Measurements from ENCODE around the gene PLEKHA1.

PLEKHA1 gene

DNA sequence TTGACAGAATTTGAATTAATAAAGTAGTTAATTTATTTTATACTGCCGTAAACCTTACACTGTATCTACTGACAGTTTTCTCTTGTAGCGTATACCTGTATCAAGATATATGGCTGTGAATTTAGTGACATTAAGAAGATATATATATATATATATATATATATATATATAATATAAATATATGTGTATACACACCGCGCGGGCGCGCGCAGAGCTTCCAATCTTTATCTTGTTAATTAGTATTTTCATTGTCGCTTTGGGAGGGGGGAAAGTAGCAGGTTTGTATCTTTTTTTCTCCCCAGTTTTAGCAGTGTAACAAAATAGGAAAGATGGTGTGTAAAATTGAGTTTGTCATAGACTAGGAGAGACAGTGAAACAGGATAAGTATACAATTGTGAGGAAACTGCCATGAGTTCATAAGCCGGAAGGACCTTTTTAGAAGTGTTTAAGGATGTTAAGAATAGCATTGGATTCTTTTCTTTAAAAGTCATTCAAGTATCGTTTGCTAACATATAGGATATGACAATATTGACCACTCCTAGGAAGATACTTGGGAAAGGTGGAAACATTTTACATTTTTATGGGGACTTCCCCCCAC lies 2.0 kb downstream of the PLEKHA1 start:
- peaks cover 4% of the 10 kb centered on the region for H3K9me3 Mint-ChIP-seq
- CTCF ChIA-PET = no interaction called here
- no peak overlapping the region for H3K27ac Mint-ChIP-seq
- peak overlapping the region; percentile 13 for H3K4me3 Mint-ChIP-seq
- H3K36me3 Mint-ChIP-seq = peaks cover 18% of the 10 kb centered on the region
- DNase-seq = no peak
- H3K27me3 Mint-ChIP-seq = peaks cover 27% of the 10 kb centered on the region
- H3K4me1 Mint-ChIP-seq = peaks cover 38% of the 10 kb centered on the region

DNA sequence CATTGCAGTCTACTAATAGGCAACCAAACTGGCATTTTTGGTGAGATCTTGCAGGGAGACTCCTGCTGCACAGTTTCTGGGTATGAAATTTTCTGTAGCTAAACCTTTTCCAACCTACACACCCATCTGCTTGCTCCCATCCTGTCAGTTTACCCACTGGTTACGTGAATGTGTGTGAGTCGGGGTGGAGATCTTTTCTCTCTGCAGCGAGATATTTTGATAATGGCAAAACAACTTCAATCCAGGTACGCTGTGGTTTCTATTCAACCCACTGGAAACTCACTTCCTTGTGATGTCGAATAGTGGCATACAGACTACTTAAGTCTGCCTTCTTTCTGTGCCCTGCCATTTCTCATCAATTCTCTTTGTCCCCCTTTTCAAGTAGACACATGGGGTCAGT lies 4.5 kb downstream of the PLEKHA1 start:
- H3K36me3 Mint-ChIP-seq = peaks cover 22% of the 10 kb centered on the region
- peaks cover 9% of the 10 kb centered on the region for H3K27me3 Mint-ChIP-seq
- H3K27ac Mint-ChIP-seq = peak overlapping the region; percentile 4
- DNase-seq = no peak
- H3K9me3 Mint-ChIP-seq = peaks cover 4% of the 10 kb centered on the region
- peaks cover 34% of the 10 kb centered on the region for H3K4me1 Mint-ChIP-seq
- H3K4me3 Mint-ChIP-seq = no peak overlapping the region
- CTCF ChIA-PET = no interaction called here

DNA sequence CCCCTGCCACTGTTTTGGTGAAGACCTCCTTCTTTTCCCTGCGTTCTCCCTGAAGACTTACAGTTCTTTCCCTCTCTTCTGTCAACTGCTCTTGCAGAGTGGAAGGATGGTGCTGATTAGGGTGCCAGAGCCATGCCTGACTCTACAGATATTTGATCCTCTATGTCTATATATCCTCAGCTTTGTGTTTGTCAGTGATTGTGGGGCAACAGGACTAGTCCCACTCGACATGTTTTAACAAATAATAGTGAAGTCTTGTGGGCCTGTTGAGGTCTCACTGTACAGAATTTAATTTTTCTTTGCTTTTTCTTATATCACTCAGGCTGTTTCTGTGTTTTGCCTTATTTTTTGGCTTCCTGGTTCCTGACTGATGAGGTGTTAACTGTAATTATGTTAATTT lies 5.0 kb downstream of the PLEKHA1 start:
- peaks cover 6% of the 10 kb centered on the region for H3K27me3 Mint-ChIP-seq
- H3K27ac Mint-ChIP-seq = no peak overlapping the region
- CTCF ChIA-PET = no interaction called here
- no peak for DNase-seq
- H3K4me3 Mint-ChIP-seq = no peak overlapping the region
- peaks cover 22% of the 10 kb centered on the region for H3K36me3 Mint-ChIP-seq
- peaks cover 32% of the 10 kb centered on the region for H3K4me1 Mint-ChIP-seq
- H3K9me3 Mint-ChIP-seq = peaks cover 4% of the 10 kb centered on the region

DNA sequence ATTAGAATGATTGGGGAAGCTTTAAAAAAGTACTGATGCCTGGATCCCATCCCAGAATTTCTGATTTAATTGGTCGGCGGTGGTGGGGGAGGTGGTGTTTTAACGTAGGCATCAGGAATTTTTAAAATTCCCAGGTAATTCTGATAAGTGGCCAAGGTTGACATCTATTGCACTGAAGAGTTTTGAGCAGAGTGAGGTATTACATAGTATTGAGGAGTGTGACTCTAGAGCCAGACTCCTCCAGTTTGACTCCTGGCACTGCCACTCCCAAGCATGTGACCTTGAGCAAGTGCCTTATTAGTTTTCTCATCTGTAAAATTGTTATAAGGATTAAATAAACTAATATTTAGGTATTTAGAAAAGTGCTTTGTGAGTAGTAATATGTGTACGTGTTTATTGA lies 6.2 kb downstream of the PLEKHA1 start:
- H3K36me3 Mint-ChIP-seq = peaks cover 22% of the 10 kb centered on the region
- DNase-seq = no peak
- peaks cover 26% of the 10 kb centered on the region for H3K4me1 Mint-ChIP-seq
- no peak overlapping the region for H3K4me3 Mint-ChIP-seq
- H3K27me3 Mint-ChIP-seq = no peaks in the 10 kb centered on the region
- no peak overlapping the region for H3K27ac Mint-ChIP-seq
- H3K9me3 Mint-ChIP-seq = peaks cover 4% of the 10 kb centered on the region
- CTCF ChIA-PET = no interaction called here

DNA sequence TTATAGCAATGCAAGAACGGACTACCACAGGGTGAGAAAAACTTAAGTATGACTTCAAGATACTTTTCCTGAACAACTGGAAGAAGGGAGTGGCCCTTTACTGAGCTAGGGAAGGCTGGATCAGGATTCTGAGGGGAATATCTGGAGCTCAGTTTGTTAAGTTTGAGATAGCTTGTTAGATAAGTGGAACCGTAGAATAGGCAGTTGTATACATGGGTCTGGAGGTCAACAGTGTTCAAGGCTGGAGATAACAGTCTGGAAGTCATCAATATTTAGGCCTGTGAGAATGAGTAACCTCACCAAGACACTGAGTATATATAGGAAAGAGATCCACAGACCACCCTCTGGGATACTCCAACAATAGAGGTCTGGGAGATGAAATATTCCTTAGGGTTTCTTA lies 7.2 kb downstream of the PLEKHA1 start:
- no peak for DNase-seq
- Mint-ChIP-seq H3K36me3 (peaks cover 19% of the 10 kb centered on the region), H3K4me1 (peaks cover 23% of the 10 kb centered on the region), H3K27me3 (no peaks in the 10 kb centered on the region), H3K27ac (no peak overlapping the region), H3K4me3 (no peak overlapping the region), H3K9me3 (peaks cover 4% of the 10 kb centered on the region)
- CTCF ChIA-PET = no interaction called here

DNA sequence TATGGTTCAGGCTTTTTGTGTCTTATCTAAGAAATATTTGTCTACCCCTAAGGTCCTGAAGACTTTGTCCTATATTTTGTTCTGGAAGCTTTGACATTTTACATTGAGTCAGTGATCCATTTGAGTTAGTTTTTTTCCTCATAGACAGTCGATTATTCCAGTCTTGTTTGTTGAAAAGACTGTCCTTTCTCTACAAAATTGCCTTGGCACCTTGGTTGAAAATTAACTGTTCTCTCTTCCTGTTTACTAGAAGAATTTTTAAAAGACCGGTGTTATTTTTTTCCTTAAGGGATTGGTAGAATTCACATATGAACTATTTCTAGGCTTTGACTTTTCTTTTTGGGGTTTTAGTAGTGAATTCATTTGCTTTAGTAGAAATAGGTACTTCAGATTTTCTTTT lies 12.0 kb downstream of the PLEKHA1 start:
- CTCF ChIA-PET = no interaction called here

DNA sequence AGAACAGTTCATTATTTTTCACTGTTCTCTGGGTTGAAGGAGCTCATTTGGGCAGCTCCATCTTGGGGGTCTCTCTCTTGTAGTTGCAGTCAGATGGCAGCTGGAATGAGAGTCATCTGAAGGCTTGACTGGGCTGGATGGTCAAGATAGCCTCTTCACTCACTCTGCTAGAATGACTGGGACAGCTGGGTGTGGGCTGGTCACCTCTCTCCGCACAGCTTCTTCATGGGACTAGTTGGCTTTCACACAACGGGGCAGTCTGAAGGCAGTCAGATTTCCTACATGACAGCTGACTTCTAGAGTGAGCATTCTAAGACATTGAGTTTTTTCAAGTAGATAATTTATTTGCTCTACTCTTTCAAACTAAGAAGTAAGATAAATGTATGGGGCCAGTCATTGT lies 13.1 kb downstream of the PLEKHA1 start:
- Mint-ChIP-seq H3K36me3 (peaks cover 20% of the 10 kb centered on the region), H3K9me3 (no peaks in the 10 kb centered on the region), H3K27me3 (no peaks in the 10 kb centered on the region), H3K4me3 (no peak overlapping the region), H3K27ac (no peak overlapping the region), H3K4me1 (peaks cover 13% of the 10 kb centered on the region)
- CTCF ChIA-PET = interaction anchor here (0.5 kb wide), 1 partner anchor 71 kb away, joined by 3 read pairs; no protein-coding TSS in a partner anchor
- DNase-seq = no peak

More for the DNA sequence above, 12.0 kb downstream of the PLEKHA1 start:
- no peak overlapping the region for H3K4me3 Mint-ChIP-seq
- no peak overlapping the region for H3K27ac Mint-ChIP-seq
- DNase-seq = no peak
- no peaks in the 10 kb centered on the region for H3K27me3 Mint-ChIP-seq
- peaks cover 18% of the 10 kb centered on the region for H3K36me3 Mint-ChIP-seq
- no peaks in the 10 kb centered on the region for H3K9me3 Mint-ChIP-seq
- H3K4me1 Mint-ChIP-seq = peaks cover 16% of the 10 kb centered on the region

DNA sequence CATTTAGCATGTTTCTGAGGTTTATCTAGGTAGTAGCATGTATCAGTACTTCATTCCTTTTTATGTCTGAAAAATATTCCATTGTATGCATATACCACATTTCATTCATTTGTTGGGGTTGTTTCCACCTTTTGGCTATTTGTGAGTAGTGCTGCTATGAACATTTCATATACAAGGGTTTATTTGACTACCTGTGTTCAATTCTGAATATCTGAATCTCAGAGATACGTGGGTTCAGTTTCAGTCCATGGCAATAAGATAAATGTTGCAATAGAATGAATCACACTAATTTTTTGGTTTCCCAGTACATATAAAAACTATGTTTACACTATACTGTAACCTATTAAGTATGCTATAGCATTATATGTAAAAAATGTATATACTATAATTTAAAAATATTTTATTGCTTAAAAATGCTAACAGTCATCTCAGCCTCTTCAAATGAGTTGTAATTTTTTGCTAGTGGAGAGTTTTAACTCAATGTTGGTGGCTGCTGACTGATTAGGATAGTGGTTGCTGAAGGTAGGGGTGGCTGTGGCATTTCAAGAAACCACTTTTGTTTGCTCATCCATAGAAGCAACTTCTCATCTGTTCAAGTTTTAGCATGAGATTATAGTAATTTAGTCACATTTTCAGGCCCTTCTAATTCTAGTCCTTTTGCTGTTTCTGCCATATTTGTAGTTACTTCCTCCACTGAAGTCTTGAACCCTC lies 13.9 kb downstream of the PLEKHA1 start:
- Mint-ChIP-seq H3K9me3 (no peaks in the 10 kb centered on the region), H3K27ac (no peak overlapping the region)
- CTCF ChIA-PET = interaction anchor here (1.3 kb wide), 1 partner anchor 46 kb away, joined by 3 read pairs; no protein-coding TSS in a partner anchor

DNA sequence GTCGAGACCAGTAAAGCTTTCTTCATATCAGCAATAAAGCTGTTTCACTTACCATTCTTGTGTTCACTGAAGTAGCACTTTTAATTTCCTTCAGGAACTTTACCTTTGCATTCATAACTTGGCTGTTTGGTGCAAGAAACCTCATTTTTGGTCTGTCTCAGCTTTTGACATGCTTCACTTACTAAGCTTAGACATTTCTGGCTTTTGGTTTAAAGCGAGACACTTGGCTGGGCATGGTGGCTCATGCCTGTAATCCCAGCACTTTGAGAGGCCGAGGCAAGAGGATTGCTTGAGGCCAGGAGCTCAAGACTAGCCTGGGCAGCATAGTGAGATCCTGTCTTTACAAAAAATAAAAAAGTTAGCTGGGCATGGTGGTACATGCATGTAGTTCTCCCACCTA lies 15.8 kb downstream of the PLEKHA1 start:
- DNase-seq = no peak
- H3K27me3 Mint-ChIP-seq = no peaks in the 10 kb centered on the region
- CTCF ChIA-PET = interaction anchor here (1.5 kb wide), 1 partner anchor 47 kb away, joined by 5 read pairs; no protein-coding TSS in a partner anchor
- H3K27ac Mint-ChIP-seq = no peak overlapping the region
- peaks cover 22% of the 10 kb centered on the region for H3K36me3 Mint-ChIP-seq
- no peaks in the 10 kb centered on the region for H3K9me3 Mint-ChIP-seq
- peaks cover 13% of the 10 kb centered on the region for H3K4me1 Mint-ChIP-seq
- no peak overlapping the region for H3K4me3 Mint-ChIP-seq

More for the DNA sequence above, 13.9 kb downstream of the PLEKHA1 start:
- DNase-seq = no peak
- Mint-ChIP-seq H3K27me3 (no peaks in the 10 kb centered on the region), H3K4me1 (peaks cover 13% of the 10 kb centered on the region), H3K36me3 (peaks cover 20% of the 10 kb centered on the region), H3K4me3 (no peak overlapping the region)

DNA sequence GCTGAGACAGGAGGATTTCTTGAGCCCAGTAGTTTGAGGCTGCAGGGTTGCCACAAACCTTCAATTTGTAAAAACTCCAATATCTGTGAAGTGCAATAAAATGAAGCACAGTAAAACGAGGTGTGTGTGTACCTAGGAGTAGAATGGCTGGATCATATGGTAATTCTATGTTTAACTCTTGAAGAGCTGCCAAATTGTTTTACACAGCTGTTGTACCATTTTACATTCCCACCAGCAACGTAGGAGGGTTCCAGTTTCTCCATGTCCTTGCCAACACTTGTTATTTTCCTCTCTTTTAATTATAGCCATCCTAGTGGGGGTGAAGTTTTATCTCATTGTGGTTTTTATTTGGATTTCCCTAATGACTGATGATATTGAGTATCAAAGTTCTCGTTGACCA lies 16.2 kb downstream of the PLEKHA1 start:
- no peaks in the 10 kb centered on the region for H3K27me3 Mint-ChIP-seq
- H3K4me3 Mint-ChIP-seq = no peak overlapping the region
- CTCF ChIA-PET = interaction anchor here (1.5 kb wide), 1 partner anchor 48 kb away, joined by 5 read pairs; no protein-coding TSS in a partner anchor
- no peak overlapping the region for H3K27ac Mint-ChIP-seq
- H3K9me3 Mint-ChIP-seq = no peaks in the 10 kb centered on the region
- peaks cover 13% of the 10 kb centered on the region for H3K4me1 Mint-ChIP-seq
- DNase-seq = no peak
- H3K36me3 Mint-ChIP-seq = peaks cover 25% of the 10 kb centered on the region

DNA sequence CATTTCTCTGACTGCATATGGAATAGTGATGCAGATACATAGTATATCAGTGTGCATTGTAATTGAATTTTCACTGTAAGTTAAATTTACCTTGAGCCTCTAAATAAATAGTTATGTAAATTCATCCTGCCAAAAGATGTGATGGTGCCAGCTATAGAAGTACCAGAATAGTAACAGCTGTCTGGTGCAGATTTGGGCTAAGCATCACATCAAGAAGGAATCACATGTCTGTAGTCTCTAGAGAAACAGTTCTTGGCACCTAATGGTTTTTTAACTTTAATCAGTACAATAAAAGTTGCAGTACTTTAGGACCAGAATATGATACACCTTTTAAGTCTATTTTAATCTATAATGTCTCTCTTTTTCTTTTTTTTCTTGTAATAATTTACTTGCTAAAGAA lies 17.4 kb downstream of the PLEKHA1 start:
- DNase-seq = no peak
- Mint-ChIP-seq H3K27me3 (no peaks in the 10 kb centered on the region), H3K27ac (no peak overlapping the region), H3K4me1 (peaks cover 8% of the 10 kb centered on the region), H3K36me3 (peaks cover 30% of the 10 kb centered on the region), H3K4me3 (no peak overlapping the region), H3K9me3 (no peaks in the 10 kb centered on the region)
- CTCF ChIA-PET = no interaction called here

DNA sequence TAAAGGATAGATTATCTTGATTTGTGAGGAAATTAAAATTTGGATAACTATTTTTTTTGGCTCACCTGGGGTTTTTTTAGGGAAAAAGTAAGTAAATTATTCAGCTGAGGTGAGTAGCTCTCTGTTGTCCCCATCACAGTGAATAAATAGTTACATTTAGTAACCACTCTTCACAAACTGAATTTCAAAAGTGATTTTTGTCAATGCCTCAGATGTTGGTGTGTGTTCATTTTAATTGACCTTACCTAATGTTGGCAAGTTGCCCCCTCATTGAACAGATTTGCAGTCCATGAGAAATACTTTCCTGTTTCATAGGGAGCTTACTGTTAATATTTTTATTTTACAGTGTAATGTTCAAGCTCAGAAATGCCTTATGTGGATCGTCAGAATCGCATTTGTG lies 18.3 kb downstream of the PLEKHA1 start:
- CTCF ChIA-PET = interaction anchor here (0.9 kb wide), 1 partner anchor 125 kb away, joined by 3 read pairs; no protein-coding TSS in a partner anchor
- no peak overlapping the region for H3K4me3 Mint-ChIP-seq
- H3K9me3 Mint-ChIP-seq = no peaks in the 10 kb centered on the region
- H3K4me1 Mint-ChIP-seq = peaks cover 11% of the 10 kb centered on the region
- H3K27ac Mint-ChIP-seq = no peak overlapping the region
- no peaks in the 10 kb centered on the region for H3K27me3 Mint-ChIP-seq
- H3K36me3 Mint-ChIP-seq = peaks cover 28% of the 10 kb centered on the region
- DNase-seq = no peak

DNA sequence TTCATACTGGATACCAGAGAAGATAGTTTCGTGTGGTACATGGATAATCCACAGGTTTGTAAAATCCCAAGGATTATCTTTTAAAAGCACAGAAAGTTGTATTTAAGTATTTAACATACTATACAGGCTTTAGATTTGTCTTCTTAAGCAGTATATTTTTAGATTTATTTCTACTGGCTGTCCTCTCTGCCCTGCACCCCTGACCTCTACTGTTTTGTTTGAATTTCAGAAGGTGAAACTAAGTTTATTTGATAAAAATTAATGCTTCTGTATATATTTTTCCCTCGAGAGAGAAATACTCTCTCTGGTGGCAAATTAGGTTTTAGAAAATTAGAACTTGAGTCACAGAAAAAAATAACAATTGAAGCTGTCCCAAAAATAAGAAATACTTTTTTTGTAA lies 18.8 kb downstream of the PLEKHA1 start:
- Mint-ChIP-seq H3K27me3 (no peaks in the 10 kb centered on the region), H3K36me3 (peaks cover 30% of the 10 kb centered on the region), H3K9me3 (no peaks in the 10 kb centered on the region), H3K27ac (no peak overlapping the region), H3K4me3 (no peak overlapping the region), H3K4me1 (peaks cover 11% of the 10 kb centered on the region)
- no peak for DNase-seq
- CTCF ChIA-PET = interaction anchor here (0.9 kb wide), 1 partner anchor 126 kb away, joined by 3 read pairs; no protein-coding TSS in a partner anchor

DNA sequence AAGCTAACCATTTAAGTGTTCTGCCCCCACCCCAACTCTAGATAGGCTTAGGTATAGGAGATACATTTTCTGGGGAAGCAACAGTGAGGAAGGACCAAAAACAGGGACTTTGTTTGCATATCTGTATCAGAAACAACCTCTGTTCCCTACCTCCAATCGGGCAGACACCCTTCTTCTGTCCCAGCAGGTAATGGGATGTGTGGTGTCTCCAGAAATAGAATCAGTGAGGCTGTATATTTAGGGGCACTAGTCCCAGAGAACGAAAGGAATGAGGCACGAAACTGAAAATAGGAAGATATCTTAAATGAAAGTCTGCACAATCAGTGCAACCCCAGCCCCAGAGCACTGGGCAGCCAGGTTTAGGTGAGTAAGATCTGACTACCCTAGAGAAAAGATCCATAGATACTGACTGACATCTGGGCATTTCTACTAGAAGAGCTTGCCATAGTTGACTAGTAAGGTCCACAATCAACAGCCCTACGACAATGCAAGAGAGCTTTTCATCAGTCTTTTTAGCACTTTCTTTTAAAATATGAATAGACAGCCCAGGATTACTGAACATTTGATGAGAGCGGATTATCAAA lies 28.1 kb downstream of the PLEKHA1 start:
- CTCF ChIA-PET = no interaction called here
- Mint-ChIP-seq H3K4me1 (peaks cover 18% of the 10 kb centered on the region), H3K4me3 (no peak overlapping the region)

DNA sequence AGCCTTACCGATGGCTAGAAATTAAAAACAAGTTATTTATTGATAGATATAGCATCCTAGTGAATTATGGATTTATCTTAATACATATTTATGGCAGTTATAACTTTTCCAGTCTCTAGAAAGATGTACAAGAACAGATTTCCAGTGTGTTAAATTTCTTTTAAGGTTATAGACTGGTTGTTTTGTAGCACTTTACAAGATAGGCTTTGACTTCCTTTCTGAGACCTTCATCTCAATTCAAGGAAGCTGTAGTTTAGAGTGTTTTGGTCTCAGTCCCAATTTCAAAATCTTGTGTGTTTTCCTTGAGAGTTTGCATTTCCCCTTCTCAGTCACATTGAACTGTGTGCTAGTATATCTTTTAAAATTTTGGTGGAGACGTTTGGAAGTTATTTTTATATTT lies 30.1 kb downstream of the PLEKHA1 start:
- Mint-ChIP-seq H3K4me3 (no peak overlapping the region), H3K27me3 (no peaks in the 10 kb centered on the region), H3K27ac (no peak overlapping the region), H3K9me3 (no peaks in the 10 kb centered on the region), H3K4me1 (peaks cover 24% of the 10 kb centered on the region), H3K36me3 (peaks cover 16% of the 10 kb centered on the region)
- CTCF ChIA-PET = no interaction called here
- no peak for DNase-seq

More for the DNA sequence above, 28.1 kb downstream of the PLEKHA1 start:
- peaks cover 16% of the 10 kb centered on the region for H3K36me3 Mint-ChIP-seq
- H3K9me3 Mint-ChIP-seq = no peaks in the 10 kb centered on the region
- DNase-seq = no peak
- H3K27ac Mint-ChIP-seq = no peak overlapping the region
- H3K27me3 Mint-ChIP-seq = no peaks in the 10 kb centered on the region
